Measurements from ENCODE around the gene CRCP.

The CRCP gene

DNA sequence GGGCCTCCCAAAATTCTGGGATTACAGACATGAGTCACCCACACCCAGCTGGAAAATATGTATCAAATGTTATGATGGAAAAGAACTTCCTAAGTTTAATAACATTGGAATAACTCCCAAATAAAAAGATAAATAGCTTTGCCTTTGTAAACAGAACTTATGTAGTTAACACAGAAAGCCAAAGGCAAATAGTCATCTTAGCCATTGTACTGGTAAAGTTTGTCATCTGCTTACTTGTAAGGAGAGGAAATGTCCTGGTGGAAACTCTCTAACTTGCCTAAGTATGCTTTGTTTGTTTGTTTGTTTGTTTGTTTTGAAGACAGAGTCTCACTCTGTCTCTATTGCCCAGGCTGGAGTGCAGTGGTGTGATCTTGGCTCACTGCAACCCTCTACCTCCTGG lies 66.7 kb downstream of the CRCP start:
- Histone ChIP-seq H3K36me3 (ENCODE audit: insufficient read depth, low read length) (no peaks in the 10 kb centered on the region), H3K9me3 (ENCODE audit: control insufficient read depth, insufficient read depth, low read length) (peaks cover 3% of the 10 kb centered on the region; the same call in 1 of the 2 replicates), H3K4me1 (ENCODE audit: insufficient read depth, low read length) (no peaks in the 10 kb centered on the region), H3K9ac (ENCODE audit: low read depth, low read length) (no peak overlapping the region)

DNA sequence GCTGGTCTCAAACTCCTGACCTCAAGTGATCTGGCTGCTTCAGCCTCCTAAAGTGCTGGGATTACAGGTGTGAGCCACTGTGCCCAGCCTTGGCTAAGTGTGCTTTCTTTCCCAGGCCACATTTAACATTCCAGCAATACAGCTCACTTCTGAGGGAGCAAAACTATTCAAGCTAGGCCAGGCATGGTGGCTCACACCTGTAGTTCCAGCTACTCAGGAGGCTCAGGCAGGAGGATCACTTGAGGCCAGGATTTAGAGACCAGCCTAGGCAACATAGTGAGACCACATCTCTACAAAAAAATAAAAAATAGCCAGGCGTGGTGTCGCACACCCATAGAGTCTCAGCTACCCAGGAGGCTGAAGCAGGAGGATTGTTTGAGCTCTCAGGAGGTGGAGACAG lies 67.2 kb downstream of the CRCP start:
- no peaks in the 10 kb centered on the region for H3K36me3 ChIP-seq (ENCODE audit: insufficient read depth, low read length)
- H3K9me3 ChIP-seq (ENCODE audit: control insufficient read depth, insufficient read depth, low read length): peaks cover 3% of the 10 kb centered on the region; the same call in 1 of the 2 replicates
- H3K9ac ChIP-seq (ENCODE audit: low read depth, low read length): no peak overlapping the region
- no peaks in the 10 kb centered on the region for H3K4me1 ChIP-seq (ENCODE audit: insufficient read depth, low read length)

DNA sequence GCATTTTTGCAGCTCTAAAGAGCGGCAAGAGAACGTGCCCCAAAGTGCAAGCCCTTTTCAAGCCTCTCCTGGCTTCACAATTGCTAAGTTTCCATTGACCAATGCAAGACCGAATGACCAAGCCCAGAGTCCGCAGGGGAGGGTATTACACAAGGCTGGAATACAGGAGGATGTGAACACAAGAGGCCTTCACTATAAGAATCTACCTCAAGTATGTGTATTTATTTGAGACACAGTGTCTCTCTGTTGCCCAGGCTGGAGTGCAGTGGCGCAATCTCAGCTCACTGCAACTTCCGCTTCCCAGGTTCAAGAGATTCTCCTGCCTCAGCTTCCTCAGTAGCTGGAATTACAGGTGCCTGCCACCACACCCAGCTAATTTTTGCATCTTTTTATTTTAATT lies 68.3 kb downstream of the CRCP start:
- H3K9ac ChIP-seq (ENCODE audit: low read depth, low read length): no peak overlapping the region
- no peaks in the 10 kb centered on the region for H3K4me1 ChIP-seq (ENCODE audit: insufficient read depth, low read length)
- H3K9me3 ChIP-seq (ENCODE audit: control insufficient read depth, insufficient read depth, low read length): peaks cover 3% of the 10 kb centered on the region; the same call in 1 of the 2 replicates
- H3K36me3 ChIP-seq (ENCODE audit: insufficient read depth, low read length): no peaks in the 10 kb centered on the region

DNA sequence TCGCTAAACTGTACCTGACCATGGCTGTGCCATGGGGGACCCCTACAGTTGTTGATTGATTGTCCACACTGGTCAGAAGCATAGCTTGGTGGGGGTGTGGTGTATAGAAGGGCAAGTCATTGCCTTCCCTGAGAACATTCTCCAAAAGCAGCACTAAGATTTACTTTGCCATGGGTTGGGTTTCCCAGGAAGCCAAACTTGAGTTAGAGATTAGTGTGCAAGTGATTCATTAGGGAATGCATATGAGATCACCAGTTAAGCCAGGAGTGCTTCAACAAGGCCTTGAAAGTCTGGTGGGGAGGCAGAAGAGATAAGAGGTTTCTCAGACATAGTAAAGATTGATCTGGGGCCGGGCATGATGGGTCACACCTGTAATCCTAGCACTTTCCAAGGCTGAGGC lies 69.1 kb downstream of the CRCP start:
- Histone ChIP-seq H3K4me1 (ENCODE audit: insufficient read depth, low read length) (no peaks in the 10 kb centered on the region), H3K9ac (ENCODE audit: low read depth, low read length) (no peak overlapping the region)

DNA sequence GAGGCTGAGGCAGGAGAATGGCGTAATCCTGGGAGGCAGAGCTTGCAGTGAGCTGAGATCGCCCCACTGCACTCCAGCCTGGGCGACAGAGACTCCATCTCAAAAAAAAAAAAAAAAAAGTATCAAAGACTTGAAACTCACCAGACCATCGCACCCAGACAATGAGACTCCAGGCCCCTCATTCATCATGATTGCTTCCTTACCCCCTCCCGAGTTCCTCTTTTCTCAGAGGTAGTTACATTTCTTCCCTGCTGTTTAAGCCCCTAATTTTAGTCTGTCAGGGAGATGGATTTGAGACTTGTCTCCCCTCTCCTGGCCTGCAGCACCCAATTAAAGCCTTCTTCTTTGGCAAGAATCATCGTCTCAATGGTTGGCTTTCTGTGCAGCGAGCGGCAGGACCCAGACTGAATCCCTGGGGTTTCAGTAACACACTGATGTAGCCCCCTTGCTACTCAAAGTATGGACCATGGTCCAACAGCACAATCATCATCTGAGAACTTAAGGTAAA lies 71.1 kb downstream of the CRCP start:
- no peaks in the 10 kb centered on the region for H3K36me3 ChIP-seq (ENCODE audit: insufficient read depth, low read length)
- H3K4me1 ChIP-seq (ENCODE audit: insufficient read depth, low read length): no peaks in the 10 kb centered on the region
- H3K9ac ChIP-seq (ENCODE audit: low read depth, low read length): no peak overlapping the region
- H3K9me3 ChIP-seq (ENCODE audit: control insufficient read depth, insufficient read depth, low read length): no peaks in the 10 kb centered on the region

More for the DNA sequence above, 69.1 kb downstream of the CRCP start:
- Histone ChIP-seq H3K9me3 (ENCODE audit: control insufficient read depth, insufficient read depth, low read length) (no peaks in the 10 kb centered on the region), H3K36me3 (ENCODE audit: insufficient read depth, low read length) (no peaks in the 10 kb centered on the region)

DNA sequence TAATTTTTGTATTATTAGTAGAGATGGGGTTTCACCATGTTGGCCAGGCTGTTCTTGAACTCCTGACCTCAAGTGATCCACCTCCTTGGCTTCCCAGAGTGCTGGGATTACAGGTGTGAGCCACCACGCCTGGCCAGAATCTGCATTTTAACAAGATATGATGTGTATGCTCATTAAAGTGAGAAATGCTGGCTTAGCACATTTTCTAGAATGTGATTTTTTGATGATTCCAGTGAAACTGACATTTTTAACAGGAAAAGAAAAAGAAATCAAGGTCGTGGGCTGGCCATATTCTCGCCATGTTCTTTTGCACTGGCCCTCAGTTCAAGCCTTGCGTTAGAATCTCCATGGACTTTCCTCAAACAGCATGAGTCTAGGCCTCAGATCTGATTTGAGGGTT lies 72.3 kb downstream of the CRCP start:
- H3K9ac ChIP-seq (ENCODE audit: low read depth, low read length): no peak overlapping the region
- no peaks in the 10 kb centered on the region for H3K4me1 ChIP-seq (ENCODE audit: insufficient read depth, low read length)
- no peaks in the 10 kb centered on the region for H3K9me3 ChIP-seq (ENCODE audit: control insufficient read depth, insufficient read depth, low read length)
- no peaks in the 10 kb centered on the region for H3K36me3 ChIP-seq (ENCODE audit: insufficient read depth, low read length)

DNA sequence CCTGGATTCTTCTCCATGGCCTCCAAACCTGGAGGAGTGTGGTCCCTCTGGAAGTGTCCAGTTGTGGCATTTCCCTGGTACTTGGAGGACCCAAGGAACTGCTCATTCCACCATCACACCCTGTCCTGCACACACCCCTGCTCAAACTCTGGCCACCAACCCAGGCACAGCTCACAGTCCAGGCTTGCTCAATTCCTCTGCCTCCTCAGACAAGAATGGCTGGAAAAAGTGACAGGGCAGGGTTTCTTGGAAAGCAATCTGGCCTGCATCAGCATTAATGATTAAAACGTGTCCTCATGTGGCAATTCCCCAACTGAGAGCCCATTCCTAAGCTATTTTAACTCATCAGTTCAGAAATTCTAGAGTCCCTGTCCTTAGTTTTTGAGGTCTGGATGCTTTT lies 73.3 kb downstream of the CRCP start:
- no peaks in the 10 kb centered on the region for H3K4me1 ChIP-seq (ENCODE audit: insufficient read depth, low read length)
- H3K9me3 ChIP-seq (ENCODE audit: control insufficient read depth, insufficient read depth, low read length): no peaks in the 10 kb centered on the region
- H3K36me3 ChIP-seq (ENCODE audit: insufficient read depth, low read length): no peaks in the 10 kb centered on the region
- no peak overlapping the region for H3K9ac ChIP-seq (ENCODE audit: low read depth, low read length)

DNA sequence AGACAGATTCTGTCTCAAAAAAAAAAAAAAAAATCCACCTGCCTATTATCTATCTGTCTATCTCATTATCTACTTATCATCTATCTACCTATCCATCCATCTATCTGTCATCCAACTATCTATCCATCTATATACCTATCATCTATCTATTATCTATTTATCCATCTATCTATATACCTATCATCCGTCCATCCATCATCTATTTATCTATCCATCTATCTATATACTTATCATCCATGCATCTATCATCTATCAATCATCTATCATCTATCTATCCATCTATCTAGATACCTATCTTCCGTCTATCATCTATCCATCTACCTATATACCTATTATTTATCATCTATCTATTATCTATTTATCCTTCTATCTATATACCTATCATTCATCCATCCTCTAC lies 74.0 kb downstream of the CRCP start:
- Histone ChIP-seq H3K4me1 (ENCODE audit: insufficient read depth, low read length) (no peaks in the 10 kb centered on the region), H3K36me3 (ENCODE audit: insufficient read depth, low read length) (no peaks in the 10 kb centered on the region), H3K9ac (ENCODE audit: low read depth, low read length) (no peak overlapping the region), H3K9me3 (ENCODE audit: control insufficient read depth, insufficient read depth, low read length) (no peaks in the 10 kb centered on the region)

DNA sequence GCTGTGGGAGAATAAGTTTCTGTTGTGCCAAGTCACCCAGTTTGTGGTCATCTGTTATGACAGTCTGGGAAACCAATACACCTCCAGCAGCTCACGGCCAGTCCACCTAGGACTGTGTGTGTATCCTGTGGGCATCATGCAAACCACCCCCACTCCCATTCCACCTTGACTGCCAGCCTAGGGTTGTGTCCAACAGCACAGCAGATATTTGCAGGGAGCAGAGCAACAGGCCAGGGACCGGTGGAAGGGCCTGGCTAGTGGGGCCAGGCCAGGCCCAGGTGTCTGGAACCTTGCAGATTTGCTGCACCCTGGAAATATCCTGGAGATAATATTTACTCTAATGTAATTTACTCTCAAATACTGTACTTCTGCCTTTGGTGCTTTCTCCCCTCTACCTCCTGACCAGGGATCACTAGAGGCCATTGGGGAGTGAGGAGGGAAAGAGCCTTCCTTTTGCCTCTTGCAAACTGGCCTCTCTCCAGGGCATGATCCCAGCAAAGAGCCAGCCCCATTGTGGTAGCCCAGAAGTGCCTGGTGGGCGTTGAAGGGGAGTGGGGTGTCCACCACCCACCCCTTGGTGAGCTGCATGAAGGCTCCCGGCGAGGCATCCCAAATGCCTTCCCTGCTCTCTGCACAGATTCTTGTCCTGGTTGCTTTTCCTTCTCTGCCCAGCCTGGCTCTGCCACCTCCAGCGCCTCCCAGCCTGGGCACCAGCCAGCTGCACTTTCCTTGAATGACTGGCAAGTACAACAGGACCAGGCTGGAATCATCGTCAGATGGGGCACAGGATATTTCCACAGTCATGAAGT lies 75.3 kb downstream of the CRCP start:
- Histone ChIP-seq H3K9ac (ENCODE audit: low read depth, low read length) (no peak overlapping the region), H3K36me3 (ENCODE audit: insufficient read depth, low read length) (no peaks in the 10 kb centered on the region), H3K9me3 (ENCODE audit: control insufficient read depth, insufficient read depth, low read length) (no peaks in the 10 kb centered on the region), H3K4me1 (ENCODE audit: insufficient read depth, low read length) (no peaks in the 10 kb centered on the region)

DNA sequence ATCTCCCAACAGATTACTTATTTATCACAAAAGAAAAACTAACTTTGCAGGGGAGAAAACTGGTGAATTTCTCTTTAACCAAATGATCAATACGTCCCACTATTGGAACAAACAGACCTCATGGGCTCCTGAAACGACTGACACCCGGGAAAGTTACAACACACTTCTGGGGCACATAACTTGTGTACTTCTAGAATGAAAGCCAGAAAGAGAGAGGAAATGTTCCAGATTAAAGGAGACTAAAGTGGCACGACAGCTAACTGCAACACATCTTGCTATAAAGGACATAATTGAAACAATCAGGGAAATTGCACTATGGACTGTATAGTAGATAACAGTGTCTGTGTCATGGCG lies 75.8 kb downstream of the CRCP start:
- H3K36me3 ChIP-seq (ENCODE audit: insufficient read depth, low read length): no peaks in the 10 kb centered on the region
- no peak overlapping the region for H3K9ac ChIP-seq (ENCODE audit: low read depth, low read length)
- no peaks in the 10 kb centered on the region for H3K4me1 ChIP-seq (ENCODE audit: insufficient read depth, low read length)
- H3K9me3 ChIP-seq (ENCODE audit: control insufficient read depth, insufficient read depth, low read length): no peaks in the 10 kb centered on the region

DNA sequence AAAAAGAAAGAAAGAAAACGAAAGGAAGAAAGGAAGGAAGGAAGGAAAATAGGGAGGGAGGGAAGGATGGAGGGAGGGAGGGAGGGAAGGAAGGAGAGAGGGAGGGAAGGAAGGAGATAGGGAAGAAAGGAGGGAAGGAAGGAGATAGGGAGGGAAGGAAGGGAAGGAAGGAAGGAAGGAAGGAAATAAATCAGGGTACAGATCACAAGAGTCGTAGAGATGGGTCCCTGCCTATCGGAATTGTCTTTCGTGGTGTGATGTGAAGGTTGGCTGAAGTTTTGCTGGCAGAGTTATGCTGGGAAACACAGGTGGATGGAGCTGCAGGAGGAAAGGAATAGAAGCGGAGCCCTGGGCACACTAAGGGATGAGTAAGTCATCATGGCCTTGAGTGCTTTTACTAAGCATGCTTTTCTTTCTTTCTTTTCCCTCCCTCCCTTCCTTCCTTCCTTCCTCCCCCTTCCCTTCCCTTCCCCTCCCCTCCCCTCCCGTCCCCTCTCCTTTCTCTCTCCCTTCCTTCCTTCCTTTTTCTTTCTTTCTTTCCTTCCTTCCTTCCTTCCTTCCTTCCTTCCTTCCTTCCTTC lies 78.6 kb downstream of the CRCP start:
- H3K9me3 ChIP-seq (ENCODE audit: control insufficient read depth, insufficient read depth, low read length): no peaks in the 10 kb centered on the region
- no peak overlapping the region for H3K9ac ChIP-seq (ENCODE audit: low read depth, low read length)
- peaks cover 2% of the 10 kb centered on the region; the same call in 1 of the 2 replicates for H3K4me1 ChIP-seq (ENCODE audit: insufficient read depth, low read length)
- no peaks in the 10 kb centered on the region for H3K36me3 ChIP-seq (ENCODE audit: insufficient read depth, low read length)

DNA sequence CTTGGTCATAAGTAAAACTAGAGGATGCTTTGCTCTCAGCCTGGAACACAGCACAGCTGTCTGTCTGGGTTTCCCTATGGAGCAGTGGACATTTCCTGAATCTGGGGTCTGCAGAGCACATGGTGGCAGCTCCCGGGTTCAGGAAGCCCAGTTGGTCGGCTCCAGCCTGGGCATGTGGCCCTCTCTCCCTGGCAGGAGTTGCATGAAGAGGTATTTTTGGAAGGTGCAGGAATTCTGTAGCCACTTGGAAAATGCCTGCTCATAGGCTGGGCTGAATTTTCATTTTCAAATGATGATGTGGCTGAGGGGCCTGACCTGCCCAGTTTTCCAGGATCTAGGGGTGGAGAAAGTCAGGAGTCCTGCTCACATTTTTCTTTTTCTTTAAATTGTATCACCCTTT lies 83.8 kb downstream of the CRCP start:
- peaks cover 4% of the 10 kb centered on the region; the same call in 1 of the 2 replicates for H3K4me1 ChIP-seq (ENCODE audit: insufficient read depth, low read length)
- H3K36me3 ChIP-seq (ENCODE audit: insufficient read depth, low read length): no peaks in the 10 kb centered on the region
- H3K9me3 ChIP-seq (ENCODE audit: control insufficient read depth, insufficient read depth, low read length): no peaks in the 10 kb centered on the region
- no peak overlapping the region for H3K9ac ChIP-seq (ENCODE audit: low read depth, low read length)

DNA sequence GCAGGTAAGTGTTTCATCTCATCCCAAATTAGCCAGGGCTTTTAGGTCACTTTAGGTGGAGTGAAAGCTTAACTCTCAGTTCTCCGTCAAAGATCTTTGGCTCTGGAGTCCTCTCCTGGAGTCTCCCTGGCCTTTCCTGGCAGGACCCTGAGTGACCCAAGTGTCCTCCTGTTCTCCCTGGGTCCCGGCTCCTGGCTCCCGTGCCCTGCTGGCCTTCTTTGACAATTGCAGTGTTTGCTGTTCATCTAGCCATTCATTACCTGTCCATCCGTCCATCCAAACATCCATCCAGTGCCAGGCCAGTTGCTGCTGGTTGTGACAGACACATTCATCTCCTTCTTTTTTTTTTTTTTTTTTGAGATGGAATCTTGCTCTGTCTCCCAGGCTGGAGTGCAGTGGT lies 84.3 kb downstream of the CRCP start:
- no peaks in the 10 kb centered on the region for H3K36me3 ChIP-seq (ENCODE audit: insufficient read depth, low read length)
- H3K4me1 ChIP-seq (ENCODE audit: insufficient read depth, low read length): peaks cover 4% of the 10 kb centered on the region; the same call in 1 of the 2 replicates
- H3K9me3 ChIP-seq (ENCODE audit: control insufficient read depth, insufficient read depth, low read length): no peaks in the 10 kb centered on the region
- no peak overlapping the region for H3K9ac ChIP-seq (ENCODE audit: low read depth, low read length)

DNA sequence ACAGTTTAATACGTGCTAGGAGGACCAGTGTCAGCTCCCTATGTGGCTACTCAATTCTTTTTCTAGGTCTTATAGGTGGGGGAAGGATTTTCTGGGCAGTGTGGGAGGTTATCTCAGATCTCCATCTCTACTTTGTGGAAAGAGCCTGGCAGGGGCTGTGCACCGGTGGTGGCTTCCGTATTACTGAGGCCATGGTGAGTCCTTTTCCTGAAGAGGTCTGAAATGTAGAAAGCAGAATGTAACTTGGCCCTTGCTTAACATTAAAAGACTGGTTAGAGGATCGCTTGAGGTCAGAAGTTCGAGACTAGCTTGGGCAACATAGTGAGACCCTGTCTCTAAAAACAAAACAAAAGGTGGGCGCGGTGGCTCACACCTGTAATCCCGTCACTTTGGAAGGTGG lies 87.8 kb downstream of the CRCP start:
- Histone ChIP-seq H3K4me1 (ENCODE audit: insufficient read depth, low read length) (peaks cover 12% of the 10 kb centered on the region; the same call in 1 of the 2 replicates), H3K9me3 (ENCODE audit: control insufficient read depth, insufficient read depth, low read length) (no peaks in the 10 kb centered on the region), H3K36me3 (ENCODE audit: insufficient read depth, low read length) (no peaks in the 10 kb centered on the region), H3K9ac (ENCODE audit: low read depth, low read length) (no peak overlapping the region)

Data from ES-I3 (cell line).